ENCODE measurements around the gene TJP1. TPM values are rescaled to one million over a fixed set of nuclear protein-coding genes. Genes with fewer than 3 reads are reported as not detected.

The TJP1 gene
- total RNA-seq, 1 donor from 2014 or later = 90.6 TPM

DNA sequence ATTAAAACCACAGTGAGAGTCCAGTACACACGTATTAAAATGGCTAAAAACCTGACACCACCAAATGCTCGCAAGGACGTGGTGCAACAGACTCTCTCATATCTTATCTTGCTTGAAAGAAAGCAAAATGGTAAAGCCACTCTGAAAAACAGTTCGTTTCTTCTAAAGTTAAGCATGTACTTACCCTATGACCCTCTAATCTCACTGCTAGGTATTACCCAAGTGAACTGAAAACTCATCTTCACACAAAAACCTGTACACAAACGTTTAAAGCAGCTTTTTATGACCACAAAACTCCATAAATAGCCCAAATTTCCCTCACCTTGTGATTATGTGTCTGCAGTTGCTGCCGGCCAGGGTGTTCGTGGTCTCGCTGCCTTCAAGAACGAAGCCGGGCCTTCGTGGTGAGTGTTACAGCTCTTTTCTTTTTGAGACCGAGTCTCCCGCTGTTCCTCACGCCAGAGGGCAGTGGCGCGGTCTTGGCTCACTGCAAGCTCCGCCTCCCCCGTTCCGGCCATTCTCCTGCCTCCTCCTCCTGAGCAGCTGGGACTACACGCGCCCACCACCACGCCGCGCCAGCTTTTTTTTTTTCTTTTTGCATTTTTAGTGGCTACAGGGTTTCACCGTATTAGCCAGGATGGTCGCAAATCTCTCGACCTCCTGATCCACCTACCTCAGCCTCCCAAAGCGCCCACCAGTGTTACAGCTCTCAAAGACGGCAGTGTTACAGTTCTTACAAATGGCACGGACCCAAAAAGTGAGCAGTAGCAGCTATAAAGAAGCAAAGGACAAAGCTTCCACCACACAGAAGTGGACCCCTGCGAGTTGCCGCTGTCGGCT lies 165.4 kb downstream of the TJP1 start:
- H3K27ac Mint-ChIP-seq (ENCODE audit: unreplicated experiment) = peak overlapping the region; percentile 73
- peaks cover 5% of the 10 kb centered on the region for H3K9me3 Mint-ChIP-seq
- peaks cover 7% of the 10 kb centered on the region for H3K36me3 Mint-ChIP-seq (ENCODE audit: low read depth)
- peak overlapping the region; percentile 88 for H3K4me3 Mint-ChIP-seq
- peak; percentile 79 for DNase-seq (ENCODE audit: low read depth, low spot score)
- peaks cover 12% of the 10 kb centered on the region for H3K4me1 Mint-ChIP-seq
- TF ChIP-seq CTCF (conservative IDR thresholded peaks at IDR 0.05) = peak; percentile 61
- H3K27me3 Mint-ChIP-seq (ENCODE audit: low read depth) = no peaks in the 10 kb centered on the region

DNA sequence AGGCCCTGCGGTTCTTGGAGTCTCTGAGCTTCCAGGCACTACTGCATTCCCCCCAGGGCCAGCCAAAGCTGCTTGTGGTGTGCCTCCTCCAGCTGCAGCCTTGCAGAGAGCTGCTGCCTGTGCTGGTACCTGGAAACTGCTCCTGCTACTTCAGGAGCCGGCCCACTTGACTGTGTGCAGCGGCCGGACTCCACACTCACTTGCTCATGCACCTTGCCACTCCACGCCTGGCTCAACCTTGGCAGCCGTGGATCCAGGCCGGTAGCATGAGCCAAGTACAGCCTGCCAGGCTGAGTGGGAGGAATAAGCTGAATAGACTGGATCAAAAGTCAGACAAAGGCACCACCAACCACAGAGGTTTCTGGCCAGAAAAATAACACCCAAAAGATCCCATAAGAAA lies 169.7 kb downstream of the TJP1 start:
- no peak for TF ChIP-seq CTCF (conservative IDR thresholded peaks at IDR 0.05)
- no peak overlapping the region for H3K4me3 Mint-ChIP-seq
- H3K27ac Mint-ChIP-seq (ENCODE audit: unreplicated experiment) = no peak overlapping the region
- H3K9me3 Mint-ChIP-seq = peaks cover 5% of the 10 kb centered on the region
- peaks cover 12% of the 10 kb centered on the region for H3K4me1 Mint-ChIP-seq
- H3K27me3 Mint-ChIP-seq (ENCODE audit: low read depth) = no peaks in the 10 kb centered on the region
- DNase-seq (ENCODE audit: low read depth, low spot score) = no peak
- H3K36me3 Mint-ChIP-seq (ENCODE audit: low read depth) = peaks cover 7% of the 10 kb centered on the region

GRCh38 chr15:29651476-29652233 lies 170.6 kb downstream of the TJP1 start:
- Mint-ChIP-seq H3K27me3 (ENCODE audit: low read depth) (no peaks in the 10 kb centered on the region), H3K36me3 (ENCODE audit: low read depth) (peaks cover 2% of the 10 kb centered on the region), H3K9me3 (peaks cover 4% of the 10 kb centered on the region), H3K4me1 (peaks cover 7% of the 10 kb centered on the region), H3K27ac (ENCODE audit: unreplicated experiment) (no peak overlapping the region), H3K4me3 (no peak overlapping the region)
- no peak for TF ChIP-seq CTCF (conservative IDR thresholded peaks at IDR 0.05)
- DNase-seq (ENCODE audit: low read depth, low spot score) = no peak

Data from neural crest cell (in vitro differentiated cells).